NCI-H345 treated with DMSO at 0.1 percent for 48 hours (cell line): Measurements from ENCODE around the gene MYH8.

Experiments
- DNase-seq: peaks from one replicate; lab custom pipeline; 2025; ENCODE audit not compliant: unreplicated experiment; lab: John Stamatoyannopoulos, UW

MYH8 gene

GRCh38 chr17:10421900-10422542, at the start of gene MYH8:
MYH8 (minus strand) TSS chr17:10421950; CDS start chr17:10420227, 1,723 bp downstream.
- DNase-seq: no peak

- no peak for DNase-seq
These were observed 47.7 kb upstream of the MYH8 start, which contains the start of gene MYH4 for GRCh38 chr17:10469459-10469858. MYH4 (minus strand) TSS chr17:10469559; CDS start chr17:10466745, 2,814 bp downstream.

- no peak for DNase-seq
These were observed 41.7 kb upstream of the MYH8 start for GRCh38 chr17:10463402-10463801.

- no peak for DNase-seq
These were observed 38.3 kb upstream of the MYH8 start for GRCh38 chr17:10460062-10460461.

- no peak for DNase-seq
These were observed 37.0 kb upstream of the MYH8 start for GRCh38 chr17:10458701-10459100.

GRCh38 chr17:10457952-10458351, 36.2 kb upstream of the MYH8 start:
- no peak for DNase-seq

- no peak for DNase-seq
These were observed 25.5 kb upstream of the MYH8 start for GRCh38 chr17:10447026-10447931.

- no peak for DNase-seq
These were observed 18.1 kb upstream of the MYH8 start for GRCh38 chr17:10439816-10440215.

- no peak for DNase-seq
These were observed 13.3 kb upstream of the MYH8 start for GRCh38 chr17:10435096-10435495.

GRCh38 chr17:10429421-10430045, 7.8 kb upstream of the MYH8 start:
- no peak for DNase-seq

- DNase-seq: no peak
These were observed 7.0 kb upstream of the MYH8 start for GRCh38 chr17:10428781-10429180.

GRCh38 chr17:10421211-10421610, 539 bp downstream of the MYH8 start:
- DNase-seq: no peak

GRCh38 chr17:10420811-10421210, 939 bp downstream of the MYH8 start:
- no peak for DNase-seq

- no peak for DNase-seq
These were observed 4.3 kb downstream of the MYH8 start for GRCh38 chr17:10417431-10417830.

GRCh38 chr17:10415161-10415560, 6.6 kb downstream of the MYH8 start:
- DNase-seq: no peak

GRCh38 chr17:10403589-10403988, 18.2 kb downstream of the MYH8 start:
- no peak for DNase-seq

- no peak for DNase-seq
These were observed 23.4 kb downstream of the MYH8 start for GRCh38 chr17:10398352-10398751.

GRCh38 chr17:10396524-10397163, 25.1 kb downstream of the MYH8 start:
- DNase-seq: no peak

GRCh38 chr17:10394201-10394887, 27.4 kb downstream of the MYH8 start:
- DNase-seq: no peak

- DNase-seq: no peak
These were observed 28.9 kb downstream of the MYH8 start for GRCh38 chr17:10392880-10393279.

GRCh38 chr17:10385871-10386270, 35.9 kb downstream of the MYH8 start:
- no peak for DNase-seq
